ENCODE data around the gene MARK2. TPM values are rescaled to one million over a fixed set of nuclear protein-coding genes. Genes with fewer than 3 reads are reported as not detected.

MARK2 gene
- total RNA-seq, 1 donor from 2014 or later: 41.5 TPM

DNA sequence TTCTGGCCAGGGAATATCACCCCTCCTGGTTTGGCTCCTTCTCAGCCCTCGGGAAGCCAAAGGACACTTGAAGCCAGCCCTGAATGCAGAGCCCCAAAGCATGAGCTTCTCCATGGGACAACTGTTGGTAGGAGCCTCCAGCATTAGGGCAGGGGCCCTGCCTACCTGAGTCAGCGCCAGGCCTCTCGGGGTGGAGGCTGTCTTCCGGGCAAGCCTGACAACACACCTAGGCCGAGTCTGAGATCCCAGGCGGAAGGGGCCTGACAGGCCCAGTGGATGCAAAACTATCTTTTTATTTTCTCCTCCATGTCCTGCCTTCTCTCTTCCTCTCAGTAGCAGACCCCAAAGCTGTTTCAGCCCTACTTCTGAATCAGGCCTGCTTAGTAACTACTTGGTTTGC, 50.4 kb downstream of the MARK2 start:
- ATAC-seq (ENCODE audit: low read depth): no peak
- CTCF ChIA-PET: no interaction called here
- intact Hi-C loops (cut with micrococcal nuclease): loop anchor here (2.0 kb wide), 2 partner anchors 29 to 49 kb away; partner anchors contain the start of gene NAA40

DNA sequence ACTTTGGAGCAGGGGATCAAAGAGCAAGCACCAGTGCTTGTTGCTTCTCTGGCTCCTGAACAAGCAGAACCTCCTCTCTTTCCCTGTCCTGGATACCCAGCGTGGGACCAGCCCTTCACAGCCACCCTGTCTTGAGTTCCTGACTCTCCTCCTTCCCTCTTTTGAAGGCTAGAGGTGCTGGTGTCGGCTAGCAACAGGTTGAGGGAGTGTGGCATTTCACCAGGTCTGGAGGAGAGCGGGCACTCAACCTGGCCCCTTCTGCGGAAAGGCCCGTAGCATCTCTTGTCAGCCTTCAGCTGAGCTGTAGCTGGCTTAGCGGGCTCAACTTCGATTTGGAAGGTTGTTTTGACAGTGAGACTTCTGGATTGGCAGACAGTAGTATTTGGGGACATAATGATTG, 51.5 kb downstream of the MARK2 start:
- no peak for ATAC-seq (ENCODE audit: low read depth)
- DNase-seq: no peak
- Mint-ChIP-seq H3K9me3 (no peaks in the 10 kb centered on the region), H3K36me3 (ENCODE audit: low read depth) (peaks cover 28% of the 10 kb centered on the region), H3K27me3 (no peaks in the 10 kb centered on the region), H3K4me1 (peaks cover 64% of the 10 kb centered on the region), H3K27ac (no peak overlapping the region), H3K4me3 (no peak overlapping the region)
- ChIA-PET POLR2A (no interaction called here), CTCF (no interaction called here)
- TF ChIP-seq, protein P1, sequence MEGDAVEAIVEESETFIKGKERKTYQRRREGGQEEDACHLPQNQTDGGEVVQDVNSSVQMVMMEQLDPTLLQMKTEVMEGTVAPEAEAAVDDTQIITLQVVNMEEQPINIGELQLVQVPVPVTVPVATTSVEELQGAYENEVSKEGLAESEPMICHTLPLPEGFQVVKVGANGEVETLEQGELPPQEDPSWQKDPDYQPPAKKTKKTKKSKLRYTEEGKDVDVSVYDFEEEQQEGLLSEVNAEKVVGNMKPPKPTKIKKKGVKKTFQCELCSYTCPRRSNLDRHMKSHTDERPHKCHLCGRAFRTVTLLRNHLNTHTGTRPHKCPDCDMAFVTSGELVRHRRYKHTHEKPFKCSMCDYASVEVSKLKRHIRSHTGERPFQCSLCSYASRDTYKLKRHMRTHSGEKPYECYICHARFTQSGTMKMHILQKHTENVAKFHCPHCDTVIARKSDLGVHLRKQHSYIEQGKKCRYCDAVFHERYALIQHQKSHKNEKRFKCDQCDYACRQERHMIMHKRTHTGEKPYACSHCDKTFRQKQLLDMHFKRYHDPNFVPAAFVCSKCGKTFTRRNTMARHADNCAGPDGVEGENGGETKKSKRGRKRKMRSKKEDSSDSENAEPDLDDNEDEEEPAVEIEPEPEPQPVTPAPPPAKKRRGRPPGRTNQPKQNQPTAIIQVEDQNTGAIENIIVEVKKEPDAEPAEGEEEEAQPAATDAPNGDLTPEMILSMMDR (IDR thresholded peaks at IDR 0.05): no peak
- intact Hi-C loops (cut with micrococcal nuclease): no loop called here

More for the DNA sequence above, 50.4 kb downstream of the MARK2 start:
- Mint-ChIP-seq H3K36me3 (ENCODE audit: low read depth) (peaks cover 24% of the 10 kb centered on the region), H3K27ac (peak overlapping the region; percentile 56), H3K9me3 (no peaks in the 10 kb centered on the region), H3K27me3 (no peaks in the 10 kb centered on the region), H3K4me1 (peaks cover 71% of the 10 kb centered on the region), H3K4me3 (peak overlapping the region; percentile 28)
- DNase-seq: no peak
- POLR2A ChIA-PET: no interaction called here
- TF ChIP-seq, protein P1 (IDR thresholded peaks at IDR 0.05): no peak

DNA sequence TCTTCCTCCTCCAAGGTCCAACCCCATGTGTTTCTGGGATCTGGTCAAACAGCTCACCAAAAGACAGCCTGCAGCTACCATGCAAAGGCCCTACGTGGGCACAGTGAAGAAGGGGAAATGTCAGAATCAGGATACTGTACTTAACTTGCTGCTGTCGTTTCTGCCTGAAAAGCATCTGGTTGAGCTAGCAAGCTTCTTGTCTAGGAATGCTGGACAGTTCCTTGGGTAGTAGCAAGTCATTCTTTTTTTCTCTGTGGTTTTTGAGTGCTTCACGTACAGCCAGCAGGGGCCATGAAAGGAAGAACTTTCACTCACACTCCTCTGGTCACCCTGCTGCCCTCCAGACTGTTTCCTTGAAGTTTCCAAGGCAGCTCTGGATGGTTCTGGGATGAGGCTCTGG, 53.3 kb downstream of the MARK2 start:
- intact Hi-C loops (cut with micrococcal nuclease): no loop called here
- DNase-seq: no peak
- Mint-ChIP-seq H3K27ac (no peak overlapping the region), H3K4me3 (no peak overlapping the region), H3K4me1 (peaks cover 59% of the 10 kb centered on the region), H3K9me3 (no peaks in the 10 kb centered on the region), H3K36me3 (ENCODE audit: low read depth) (peaks cover 46% of the 10 kb centered on the region), H3K27me3 (no peaks in the 10 kb centered on the region)
- ATAC-seq (ENCODE audit: low read depth): no peak
- POLR2A ChIA-PET: no interaction called here
- TF ChIP-seq, protein P1 (IDR thresholded peaks at IDR 0.05): no peak
- CTCF ChIA-PET: interaction anchor here (1.9 kb wide), 1 partner anchor 55 kb away, joined by 5 read pairs; no protein-coding TSS in a partner anchor

DNA sequence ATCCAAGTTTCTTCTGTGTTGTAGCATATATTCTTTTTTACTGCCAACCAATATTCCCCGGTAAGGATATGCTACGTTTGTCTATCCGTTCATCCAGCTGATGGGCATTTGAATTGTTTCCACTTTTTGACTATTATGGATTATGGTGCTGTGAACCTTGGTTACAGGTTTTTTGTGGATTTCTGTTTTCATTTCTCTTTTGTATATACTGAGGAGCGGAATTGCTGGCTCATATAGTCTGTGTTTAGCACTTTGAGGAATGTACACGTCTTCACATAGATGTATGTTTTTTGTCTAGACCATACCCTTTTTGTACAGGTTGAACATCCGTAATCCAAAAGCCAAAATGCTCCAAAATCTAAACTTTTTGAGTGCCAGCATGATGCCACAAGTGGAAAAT, 54.4 kb downstream of the MARK2 start:
- intact Hi-C loops (cut with micrococcal nuclease): no loop called here
- H3K4me3 Mint-ChIP-seq: no peak overlapping the region

DNA sequence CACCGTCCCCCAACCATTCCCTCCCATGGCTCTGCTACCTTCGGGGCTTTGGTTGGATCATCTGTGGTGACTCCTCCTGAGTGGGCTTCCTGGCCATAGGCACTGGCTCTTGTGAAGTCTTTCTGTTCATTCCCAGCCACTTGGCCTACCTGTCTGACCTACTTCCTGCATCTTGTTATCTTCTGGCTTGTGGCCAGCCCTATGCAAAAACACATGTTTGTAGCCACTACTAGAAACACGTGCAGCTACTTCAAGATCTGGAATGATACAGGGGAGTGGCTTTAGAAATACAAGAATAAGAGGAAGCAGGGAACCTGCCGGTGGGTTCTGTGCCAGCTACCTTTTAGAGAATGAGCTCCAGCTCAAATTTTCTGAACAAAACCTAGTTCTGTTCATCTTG, 57.2 kb downstream of the MARK2 start:
- ATAC-seq (ENCODE audit: low read depth): no peak
- TF ChIP-seq, protein P1 (IDR thresholded peaks at IDR 0.05): no peak
- Mint-ChIP-seq H3K9me3 (no peaks in the 10 kb centered on the region), H3K4me1 (peaks cover 21% of the 10 kb centered on the region), H3K36me3 (ENCODE audit: low read depth) (peaks cover 76% of the 10 kb centered on the region), H3K4me3 (no peak overlapping the region), H3K27me3 (no peaks in the 10 kb centered on the region), H3K27ac (no peak overlapping the region)
- intact Hi-C loops (cut with micrococcal nuclease): no loop called here
- POLR2A ChIA-PET: no interaction called here
- DNase-seq: no peak
- CTCF ChIA-PET: no interaction called here

More for the DNA sequence above, 54.4 kb downstream of the MARK2 start:
- ChIA-PET POLR2A (no interaction called here), CTCF (no interaction called here)
- H3K36me3 Mint-ChIP-seq (ENCODE audit: low read depth): peaks cover 57% of the 10 kb centered on the region
- TF ChIP-seq, protein P1 (IDR thresholded peaks at IDR 0.05): no peak
- H3K27ac Mint-ChIP-seq: peak overlapping the region; percentile 30
- H3K27me3 Mint-ChIP-seq: no peaks in the 10 kb centered on the region
- ATAC-seq (ENCODE audit: low read depth) (no peak), DNase-seq (no peak)
- H3K4me1 Mint-ChIP-seq: peaks cover 47% of the 10 kb centered on the region
- H3K9me3 Mint-ChIP-seq: no peaks in the 10 kb centered on the region

All from activated B cell treated with CpG ODN at 0.5 μM for 24 hours (primary cell).